ENCODE data around the gene DQX1. TPM values are rescaled to one million over a fixed set of nuclear protein-coding genes. Genes with fewer than 3 reads are reported as not detected.

Gene DQX1
- total RNA-seq, 6 experiments from 2014 or later: 0.14 to 0.40 TPM; not detected in 4

GRCh38 chr2:74503506-74504475, 22.2 kb downstream of the DQX1 start:
- no peak for TF ChIP-seq CTCF (IDR thresholded peaks at IDR 0.05)
- Mint-ChIP-seq H3K27ac (peak overlapping the region; percentile 85), H3K4me1 (ENCODE audit: low read depth) (peaks cover 56% of the 10 kb centered on the region), H3K36me3 (ENCODE audit: low read depth) (peaks cover 22% of the 10 kb centered on the region), H3K27me3 (ENCODE audit: insufficient read depth) (peaks cover 20% of the 10 kb centered on the region), H3K4me3 (peak overlapping the region; percentile 98), H3K9me3 (no peaks in the 10 kb centered on the region)
- DNase-seq: no peak

- Mint-ChIP-seq H3K4me1 (ENCODE audit: low read depth) (peaks cover 55% of the 10 kb centered on the region), H3K27me3 (ENCODE audit: insufficient read depth) (peaks cover 20% of the 10 kb centered on the region), H3K4me3 (peak overlapping the region; percentile 84), H3K36me3 (ENCODE audit: low read depth) (peaks cover 22% of the 10 kb centered on the region), H3K9me3 (no peaks in the 10 kb centered on the region), H3K27ac (peak overlapping the region; percentile 85)
- DNase-seq: peak; percentile 72
- TF ChIP-seq CTCF (IDR thresholded peaks at IDR 0.05): peak; percentile 44
Observed at GRCh38 chr2:74502720-74503505, 23.1 kb downstream of the DQX1 start.

GRCh38 chr2:74502147-74502719, 23.8 kb downstream of the DQX1 start:
- Mint-ChIP-seq H3K27me3 (ENCODE audit: insufficient read depth) (peaks cover 17% of the 10 kb centered on the region), H3K9me3 (no peaks in the 10 kb centered on the region), H3K27ac (peak overlapping the region; percentile 85; the same call in 1 of the 2 replicates), H3K36me3 (ENCODE audit: low read depth) (peaks cover 22% of the 10 kb centered on the region), H3K4me1 (ENCODE audit: low read depth) (peaks cover 54% of the 10 kb centered on the region), H3K4me3 (peak overlapping the region; percentile 84)
- DNase-seq: no peak
- no peak for TF ChIP-seq CTCF (IDR thresholded peaks at IDR 0.05)

GRCh38 chr2:74501335-74502071, 24.5 kb downstream of the DQX1 start:
- H3K27ac Mint-ChIP-seq: no peak overlapping the region
- peaks cover 18% of the 10 kb centered on the region for H3K36me3 Mint-ChIP-seq (ENCODE audit: low read depth)
- H3K9me3 Mint-ChIP-seq: no peaks in the 10 kb centered on the region
- DNase-seq: no peak
- H3K27me3 Mint-ChIP-seq (ENCODE audit: insufficient read depth): peaks cover 17% of the 10 kb centered on the region
- peak overlapping the region; percentile 84; the same call in 1 of the 2 replicates for H3K4me3 Mint-ChIP-seq
- TF ChIP-seq CTCF (IDR thresholded peaks at IDR 0.05): no peak
- peaks cover 50% of the 10 kb centered on the region for H3K4me1 Mint-ChIP-seq (ENCODE audit: low read depth)

GRCh38 chr2:74500578-74500946, 25.5 kb downstream of the DQX1 start:
- peaks cover 17% of the 10 kb centered on the region for H3K27me3 Mint-ChIP-seq (ENCODE audit: insufficient read depth)
- peaks cover 42% of the 10 kb centered on the region for H3K4me1 Mint-ChIP-seq (ENCODE audit: low read depth)
- H3K9me3 Mint-ChIP-seq: no peaks in the 10 kb centered on the region
- H3K4me3 Mint-ChIP-seq: no peak overlapping the region
- H3K36me3 Mint-ChIP-seq (ENCODE audit: low read depth): peaks cover 15% of the 10 kb centered on the region
- DNase-seq: no peak
- no peak overlapping the region for H3K27ac Mint-ChIP-seq
- no peak for TF ChIP-seq CTCF (IDR thresholded peaks at IDR 0.05)
